HPDE6-E6E7 (cell line): Measurements from ENCODE around the gene NKX1-1.

Source experiments
- DNase-seq: peaks from one replicate; pipeline ENCODE4 v3.0.0; 2011; ENCODE audit warnings: missing footprints; ENCODE audit errors: extremely low spot score

The NKX1-1 gene

DNA sequence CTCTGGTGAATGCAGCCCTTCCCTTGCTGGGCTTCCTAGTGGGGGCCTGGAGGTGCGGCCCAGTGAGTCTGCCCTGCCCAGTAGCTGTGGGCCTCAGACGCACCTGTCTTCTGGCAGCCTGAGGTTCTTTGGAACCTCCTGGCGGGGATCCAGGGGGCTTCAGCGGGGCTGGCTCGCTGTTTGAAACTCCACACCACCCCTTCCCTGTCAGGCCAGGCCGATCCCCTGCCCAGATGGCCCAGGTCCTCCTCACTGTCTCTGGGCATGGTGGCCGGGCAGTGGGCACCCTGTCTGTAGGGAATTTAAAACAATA lies 10.7 kb upstream of the NKX1-1 start:
- DNase-seq: no peak

DNA sequence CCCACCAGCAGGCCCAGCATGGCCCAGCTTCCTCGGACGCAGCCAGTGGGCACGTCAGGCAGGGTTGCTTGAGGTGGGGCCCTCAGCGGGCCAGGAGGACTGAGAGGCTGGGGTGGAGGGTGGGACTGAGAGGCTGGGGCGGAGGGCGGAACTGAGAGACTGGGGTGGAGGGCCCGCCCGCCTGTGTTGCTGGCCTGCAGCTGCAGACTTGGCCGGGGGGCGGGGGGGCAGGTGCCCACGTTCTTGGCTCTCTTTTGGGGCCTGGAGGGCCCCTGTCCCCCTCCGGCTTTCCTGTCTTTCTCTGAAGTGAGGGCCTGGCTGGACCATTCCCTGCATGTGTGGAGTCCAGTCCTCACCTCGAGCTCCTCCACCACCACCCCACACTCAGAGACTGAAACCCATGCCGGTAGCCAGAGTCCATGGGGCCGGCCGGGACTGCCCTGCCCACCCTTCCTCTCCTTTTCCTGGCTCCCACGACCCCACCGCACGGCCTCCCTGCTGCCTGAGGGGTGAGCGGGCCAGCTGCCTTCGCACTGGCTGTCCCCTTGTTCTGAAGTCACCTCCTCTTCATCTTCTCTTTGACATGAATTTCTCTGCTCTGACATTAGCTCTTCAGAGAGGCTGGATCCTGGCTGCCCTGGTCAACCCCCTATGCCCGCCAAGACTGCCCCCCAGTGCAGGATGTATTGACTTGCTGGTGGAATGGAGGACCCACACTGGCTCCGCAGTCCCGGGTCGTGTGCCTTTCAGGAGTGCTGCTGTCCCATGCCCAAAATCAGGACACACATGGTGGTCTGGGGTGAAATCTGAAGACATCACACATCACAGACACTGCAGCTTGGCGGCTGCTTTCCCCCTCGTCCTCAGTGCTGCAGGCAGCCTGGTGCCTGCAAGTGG lies 10.1 kb upstream of the NKX1-1 start:
- DNase-seq: no peak

DNA sequence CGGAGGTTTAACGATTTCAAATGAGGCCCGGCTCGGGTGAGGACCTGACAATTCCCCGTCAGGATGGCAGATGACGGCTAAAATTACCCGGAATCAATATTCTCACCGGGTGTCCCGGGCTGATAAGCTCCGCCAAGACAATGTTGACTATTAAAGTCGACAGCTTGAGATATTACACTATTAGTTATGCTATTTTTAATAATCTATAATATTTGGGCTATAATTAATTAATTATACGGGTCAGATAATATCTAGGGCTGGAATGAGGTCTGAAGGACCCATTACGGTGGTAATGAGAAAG lies 9.4 kb upstream of the NKX1-1 start:
- DNase-seq: no peak

DNA sequence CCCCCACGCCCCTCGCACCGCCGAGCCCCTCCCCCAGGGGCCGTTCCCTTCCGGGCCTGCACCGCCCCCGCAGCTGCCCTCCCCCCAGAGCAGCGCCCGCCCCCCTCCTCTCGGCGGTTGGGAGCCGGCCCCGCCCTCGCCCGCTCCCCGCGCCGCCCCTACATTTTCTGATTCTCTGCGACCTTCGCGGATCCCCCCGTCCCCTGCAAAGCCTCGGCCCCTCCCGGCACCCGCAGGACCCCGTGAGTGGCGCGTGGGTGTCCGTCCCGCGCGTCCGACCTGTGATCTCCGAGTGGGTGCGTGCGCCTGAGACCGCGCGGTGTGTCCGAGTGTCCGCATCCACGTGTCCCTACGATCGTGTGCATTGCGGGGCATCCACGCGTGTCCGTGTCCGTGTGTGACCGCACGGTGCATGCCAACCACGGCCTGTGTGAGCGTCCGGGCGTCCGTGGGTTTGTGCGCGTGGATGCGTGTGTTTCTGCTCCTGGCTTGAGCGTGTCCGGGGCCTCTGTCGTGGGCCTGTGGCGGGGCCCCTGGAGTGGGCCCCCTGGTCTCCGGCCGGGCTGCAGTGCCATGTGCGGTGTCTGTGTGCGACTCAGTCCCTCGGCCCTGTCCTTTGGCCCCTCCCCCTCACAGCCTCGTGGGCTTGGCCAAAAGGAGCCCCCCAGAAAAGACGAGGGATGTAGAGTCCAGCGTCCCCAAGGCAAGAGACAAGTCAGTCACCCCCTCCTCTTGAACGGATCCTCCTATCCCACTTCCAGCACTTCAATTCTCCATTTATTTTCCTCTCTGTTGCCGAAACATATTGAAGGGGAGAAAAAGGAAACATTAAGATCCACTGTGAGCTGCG lies 8.8 kb upstream of the NKX1-1 start:
- DNase-seq: no peak

DNA sequence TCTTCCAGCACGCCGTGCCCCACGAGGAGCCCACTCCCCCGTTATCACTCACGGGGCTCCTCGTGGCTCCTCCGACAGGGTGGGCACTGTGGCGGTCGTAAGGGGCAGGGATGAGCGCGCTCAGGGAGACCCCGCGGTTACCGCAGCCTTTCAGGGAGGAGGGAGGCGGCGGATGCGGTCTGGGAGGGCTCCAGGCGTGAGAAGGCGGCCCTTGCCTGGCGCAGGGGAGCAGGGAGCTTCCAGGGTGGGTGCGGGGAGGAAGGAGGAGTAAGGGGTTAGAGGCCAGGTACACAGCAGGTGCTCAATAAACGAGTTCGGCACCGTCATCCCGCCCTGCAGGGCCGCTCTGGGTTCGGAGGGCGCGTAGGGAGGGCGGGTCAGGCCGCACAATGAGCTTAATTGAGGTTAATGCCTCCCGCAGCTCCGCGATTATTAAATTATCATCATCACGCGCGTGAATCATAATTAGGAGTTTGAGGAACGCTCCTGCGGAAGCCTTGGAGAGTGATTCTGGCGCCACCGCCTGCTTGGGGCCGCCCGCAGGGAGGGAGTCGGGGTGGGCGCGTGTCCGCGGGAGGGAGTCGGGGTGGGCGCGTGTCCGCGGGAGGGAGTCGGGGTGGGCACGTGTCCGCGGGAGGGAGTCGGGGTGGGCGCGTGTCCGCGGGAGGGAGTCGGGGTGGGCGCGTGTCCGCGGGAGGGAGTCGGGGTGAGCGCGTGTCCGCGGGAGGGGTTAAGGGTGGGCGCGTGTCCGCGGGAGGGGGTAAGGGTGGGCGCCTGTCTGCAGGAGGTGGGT lies 7.6 kb upstream of the NKX1-1 start:
- DNase-seq: no peak

DNA sequence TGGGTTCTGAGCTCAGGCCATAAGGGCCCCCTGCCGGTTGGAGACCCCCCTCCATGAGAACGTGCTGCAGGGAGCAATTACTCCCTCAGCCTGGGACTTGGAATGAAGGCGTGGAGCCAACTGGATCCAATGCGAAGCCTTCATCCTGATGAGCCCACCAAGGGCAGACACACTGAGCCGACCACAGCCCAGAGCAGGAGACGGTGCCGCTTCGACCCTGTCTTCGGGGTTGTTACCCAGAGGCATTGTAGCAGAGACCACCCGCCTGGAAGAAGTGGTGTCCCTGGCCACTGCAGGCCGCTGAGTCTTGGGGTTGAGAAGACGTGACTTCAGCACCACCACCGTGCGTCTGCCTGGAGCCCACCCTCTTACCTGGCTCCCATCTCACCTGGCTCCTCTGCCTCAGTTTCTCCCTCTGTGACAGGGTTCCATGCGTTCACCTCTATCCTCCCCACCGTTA lies 7.0 kb upstream of the NKX1-1 start:
- no peak for DNase-seq

DNA sequence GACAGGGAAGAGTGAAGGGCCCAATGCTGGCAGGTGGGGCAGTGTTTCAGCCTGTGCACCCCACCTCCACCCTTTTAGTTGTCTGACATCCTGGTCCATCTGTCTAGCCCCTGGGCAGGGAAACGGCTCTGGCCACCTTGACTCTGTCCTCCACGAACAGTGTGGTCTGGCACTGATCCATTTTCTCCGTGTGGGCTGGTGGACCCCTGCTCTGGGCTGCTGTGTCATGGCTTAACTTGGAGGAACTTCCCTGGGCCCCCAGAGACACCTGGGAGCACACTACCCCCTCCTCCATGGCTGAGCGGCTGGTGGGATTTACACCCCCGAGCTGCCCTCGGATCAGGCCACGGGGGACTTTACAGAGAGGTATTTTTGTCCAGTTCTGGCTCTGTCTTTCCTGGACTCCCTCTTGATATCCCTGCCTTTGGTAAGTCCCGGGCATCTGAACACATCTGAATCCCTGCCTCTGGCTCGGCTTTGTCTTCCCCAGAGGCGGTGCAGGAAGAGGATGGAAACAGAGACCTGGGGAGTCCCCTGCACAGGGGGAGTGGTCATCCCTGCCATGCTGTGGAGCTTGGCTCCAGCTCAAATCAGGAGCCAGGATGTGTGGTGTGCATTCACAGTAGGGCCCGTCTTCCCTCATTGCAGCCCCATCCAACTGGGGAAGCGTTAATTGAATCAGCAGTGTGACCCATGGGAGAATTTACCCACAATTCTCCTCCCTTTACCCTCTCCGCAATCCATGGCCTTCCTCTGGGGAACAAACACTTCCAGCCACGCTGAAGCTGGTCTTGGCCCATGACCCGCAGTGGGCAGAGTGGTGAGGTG lies 6.3 kb upstream of the NKX1-1 start:
- DNase-seq: no peak

DNA sequence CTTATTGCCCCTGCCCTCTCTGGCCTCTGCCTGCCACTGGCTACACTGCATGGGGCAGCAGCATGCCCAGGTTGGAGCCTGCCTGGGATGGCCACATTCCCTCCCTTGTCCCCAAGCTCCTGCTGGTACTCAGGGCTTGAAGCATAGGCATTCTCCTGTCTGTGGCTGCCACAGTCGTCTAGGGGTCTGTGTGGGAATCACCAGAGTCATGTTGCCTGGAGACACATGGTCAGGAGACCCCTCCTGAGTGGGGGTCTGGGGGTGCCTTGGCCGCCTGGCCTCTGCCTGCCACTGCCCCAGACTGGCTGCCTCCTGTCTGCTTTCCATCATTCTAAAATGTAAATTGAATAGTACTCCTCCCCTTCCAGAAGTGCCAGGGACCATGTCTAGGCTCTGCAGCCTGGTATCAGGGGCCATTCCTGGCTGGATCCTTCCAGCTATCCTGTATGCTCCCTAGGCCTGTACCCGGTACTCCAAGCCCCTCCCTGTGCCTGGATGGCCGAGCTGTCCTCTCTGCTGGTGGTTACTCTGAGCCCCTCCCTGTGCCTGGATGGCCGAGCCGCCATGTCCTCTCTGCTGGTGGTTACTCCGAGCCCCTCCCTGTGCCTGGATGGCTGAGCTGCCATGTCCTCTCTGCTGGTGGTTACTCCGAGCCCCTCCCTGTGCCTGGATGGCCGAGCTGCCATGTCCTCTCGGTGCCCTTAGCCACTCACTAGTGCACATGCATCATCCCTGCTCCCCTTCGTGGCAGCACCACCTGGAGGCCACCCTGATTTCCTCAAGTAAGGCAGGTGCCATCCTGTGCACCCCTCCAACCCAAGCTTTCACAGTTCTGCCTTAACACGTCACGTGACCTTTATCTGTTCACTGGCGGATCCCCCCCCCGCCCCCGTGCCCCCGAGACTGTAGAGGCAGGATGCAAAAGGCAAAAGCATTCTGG lies 5.5 kb upstream of the NKX1-1 start:
- no peak for DNase-seq

DNA sequence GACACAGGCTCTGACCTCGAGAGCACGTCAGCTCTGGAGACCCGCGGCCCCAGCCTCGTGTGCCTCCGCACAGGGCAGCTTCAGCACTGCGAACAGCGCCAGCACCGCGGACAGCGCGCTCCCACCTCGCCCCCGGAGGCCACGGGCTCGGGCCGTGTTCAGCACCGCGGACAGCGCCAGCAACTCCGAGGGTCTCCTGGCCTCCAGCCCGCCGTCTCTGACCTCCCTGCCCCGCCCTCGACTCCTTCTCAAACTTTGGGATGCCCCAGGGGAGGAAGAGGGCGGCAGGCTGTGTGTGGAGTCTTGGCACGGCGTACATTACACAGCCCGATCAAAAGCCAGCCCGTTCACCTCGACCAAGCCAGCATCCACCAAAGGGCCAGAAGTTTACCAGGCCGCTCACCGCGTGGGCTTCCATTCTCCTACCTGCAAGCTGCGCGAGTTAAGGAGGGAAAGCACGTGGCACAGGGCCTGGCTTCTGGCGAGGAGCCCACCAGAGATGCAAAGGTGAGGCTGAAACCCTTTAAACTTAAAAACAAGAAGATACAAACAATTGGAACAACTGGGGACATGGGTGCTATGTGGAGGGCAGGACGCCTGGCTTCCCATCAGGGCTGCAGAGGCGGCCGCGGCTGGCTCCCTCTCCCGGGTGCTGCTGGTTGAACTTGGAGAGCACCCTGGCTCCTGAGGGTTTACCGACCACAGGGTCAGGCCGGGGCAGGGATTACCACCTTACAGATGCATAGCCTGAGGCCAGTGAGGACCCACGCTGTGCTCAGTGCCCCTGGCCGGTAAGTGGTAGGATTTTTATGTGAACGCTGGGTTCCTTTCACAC lies 4.5 kb upstream of the NKX1-1 start:
- DNase-seq: no peak

DNA sequence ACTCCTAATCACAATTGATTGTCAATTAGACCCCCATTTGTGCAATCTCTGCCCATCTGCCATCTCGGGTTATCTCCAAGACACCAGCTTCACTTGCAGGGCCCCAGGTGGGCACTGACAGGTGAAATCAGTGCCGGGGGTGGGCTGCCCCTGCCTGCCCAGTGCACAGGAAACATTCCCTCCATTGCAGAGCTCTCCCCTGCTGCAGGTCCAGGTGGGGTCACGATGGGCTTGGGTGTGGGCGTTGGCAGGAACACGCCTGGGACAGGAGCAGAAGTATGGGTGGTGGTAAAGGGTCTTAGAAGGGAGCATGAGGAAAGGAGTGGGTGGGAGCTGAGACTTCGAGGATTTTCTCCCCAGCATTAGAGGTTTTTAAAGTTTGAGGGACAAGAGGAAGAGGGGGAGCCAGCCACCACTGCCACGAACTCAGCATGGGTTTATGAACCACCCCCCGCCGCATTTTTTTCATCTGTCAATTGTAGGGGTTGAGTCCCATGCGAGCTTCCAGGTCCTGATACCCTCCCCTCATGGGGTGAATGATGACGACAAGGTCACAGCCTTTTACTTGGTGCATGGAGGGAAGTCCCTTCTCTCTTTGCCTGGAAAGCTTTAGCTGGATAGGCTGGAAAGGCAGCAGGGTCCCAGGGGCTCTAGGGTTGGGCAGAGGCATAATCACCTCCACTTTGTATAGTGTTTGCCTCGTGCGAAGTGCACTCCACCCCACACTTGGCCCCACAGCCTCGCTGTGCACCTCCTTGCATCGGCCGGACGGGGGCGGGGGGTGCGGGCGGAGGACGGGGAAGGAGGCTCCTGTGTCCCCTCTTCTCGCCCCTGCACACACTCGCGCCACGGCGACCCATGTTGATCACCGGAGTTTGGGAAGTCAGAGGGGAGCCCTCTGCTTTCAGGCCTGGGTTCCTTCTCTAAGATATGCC lies 3.5 kb upstream of the NKX1-1 start:
- DNase-seq: no peak

DNA sequence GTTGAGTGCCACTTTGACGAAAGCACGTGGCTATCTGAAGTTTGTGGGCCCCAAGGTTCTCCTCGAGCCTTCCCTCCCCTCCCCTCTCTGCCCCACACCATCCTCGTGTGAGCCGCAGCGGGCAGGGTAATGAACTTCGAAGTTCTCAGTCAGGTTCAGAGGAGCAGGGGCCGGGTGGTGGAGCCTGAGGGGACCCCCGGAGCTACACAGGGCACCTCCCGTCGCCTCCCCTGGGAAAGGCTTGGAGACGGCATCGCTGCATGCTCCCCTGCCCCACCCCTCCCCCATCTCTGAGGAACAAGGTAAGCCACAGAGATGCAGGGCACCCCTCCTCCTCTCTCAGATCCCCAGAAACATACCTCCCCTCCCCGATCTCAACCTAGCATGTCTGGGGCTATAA lies 2.8 kb upstream of the NKX1-1 start:
- DNase-seq: no peak

DNA sequence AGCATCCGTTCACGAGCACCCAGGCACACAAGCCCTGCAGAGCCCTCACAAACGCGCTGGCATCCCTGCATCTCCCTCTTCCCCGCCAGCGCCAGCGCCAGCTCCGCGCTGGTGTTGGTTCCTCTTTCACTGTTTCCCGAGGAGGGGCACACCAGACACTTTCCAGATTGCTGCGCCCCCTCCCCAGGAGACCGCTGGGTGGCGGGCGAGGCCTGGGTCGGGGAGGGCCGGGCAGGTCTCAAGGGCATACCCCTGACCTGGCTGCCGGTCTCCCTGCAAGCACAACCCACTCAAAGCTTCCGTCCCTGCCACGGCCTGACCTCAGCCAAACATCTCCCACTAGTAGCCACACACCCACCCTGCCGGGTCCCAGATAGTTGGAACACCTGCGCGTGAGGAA lies 2.2 kb upstream of the NKX1-1 start:
- DNase-seq: no peak

DNA sequence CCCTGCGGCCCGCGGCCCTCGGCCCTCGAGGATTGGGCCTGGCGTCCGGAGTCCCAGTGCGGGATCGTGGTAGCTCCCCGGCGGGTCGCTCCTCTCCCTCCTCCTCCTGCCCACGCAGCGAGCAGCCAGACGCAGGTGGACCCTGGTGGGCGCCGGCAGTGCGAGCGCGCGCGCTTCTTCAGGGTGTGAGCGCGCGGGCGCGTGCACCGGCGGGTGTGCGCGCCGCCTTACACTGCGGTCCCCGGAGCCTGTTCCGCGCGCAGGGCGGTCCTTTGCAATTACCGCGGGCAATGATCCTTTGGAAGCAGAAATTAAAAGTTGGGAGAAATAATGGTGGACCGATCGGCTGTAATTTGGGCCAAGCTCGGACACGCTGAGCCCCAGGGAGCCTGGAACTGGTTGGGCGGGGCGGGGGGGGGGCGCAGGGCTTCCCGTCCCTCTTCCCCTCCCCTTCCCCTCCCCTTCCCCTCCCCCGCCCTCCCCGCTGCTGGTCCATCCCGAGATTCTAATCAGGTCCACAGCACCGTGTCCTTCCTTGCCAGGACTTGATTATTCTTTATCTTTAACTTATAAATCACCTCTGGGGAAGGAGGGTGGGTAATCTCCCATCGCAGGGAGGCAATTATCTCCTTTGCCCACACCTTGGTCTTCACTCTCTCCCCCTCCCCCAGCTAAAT lies 1.6 kb upstream of the NKX1-1 start:
- no peak for DNase-seq

DNA sequence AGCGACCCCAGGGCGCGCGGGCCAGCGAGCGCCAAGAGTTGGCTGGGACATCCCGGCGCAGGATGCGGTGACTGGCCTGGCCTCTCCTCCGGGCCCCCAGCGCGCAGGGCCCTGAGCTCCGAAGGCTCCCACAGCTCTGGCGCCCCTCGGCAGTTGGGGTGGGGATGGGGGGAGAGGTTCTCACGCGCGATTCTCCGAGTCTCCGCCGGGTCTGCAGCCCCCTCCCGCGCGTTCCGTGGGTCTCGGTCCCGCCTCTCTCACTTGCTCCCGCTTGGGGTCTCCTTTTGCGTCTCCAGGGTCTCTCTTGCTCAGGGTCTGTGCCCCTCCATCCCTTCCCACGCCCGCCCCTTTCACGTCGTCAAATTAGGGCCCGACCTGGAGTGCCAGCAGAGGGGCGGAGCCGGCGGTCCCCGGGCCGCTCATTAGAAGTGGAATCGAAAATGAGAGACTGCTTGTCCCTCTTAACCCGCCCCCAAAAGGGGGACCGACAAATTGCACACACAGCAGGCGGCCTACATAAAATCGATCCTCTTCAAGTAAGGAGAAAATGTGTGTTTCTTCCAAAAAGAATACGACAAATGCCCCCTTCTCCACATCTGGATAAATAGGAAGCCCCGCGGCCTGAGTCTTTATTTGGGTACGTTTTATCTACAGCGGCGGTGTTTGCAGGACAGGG lies 877 bp upstream of the NKX1-1 start:
- no peak for DNase-seq

DNA sequence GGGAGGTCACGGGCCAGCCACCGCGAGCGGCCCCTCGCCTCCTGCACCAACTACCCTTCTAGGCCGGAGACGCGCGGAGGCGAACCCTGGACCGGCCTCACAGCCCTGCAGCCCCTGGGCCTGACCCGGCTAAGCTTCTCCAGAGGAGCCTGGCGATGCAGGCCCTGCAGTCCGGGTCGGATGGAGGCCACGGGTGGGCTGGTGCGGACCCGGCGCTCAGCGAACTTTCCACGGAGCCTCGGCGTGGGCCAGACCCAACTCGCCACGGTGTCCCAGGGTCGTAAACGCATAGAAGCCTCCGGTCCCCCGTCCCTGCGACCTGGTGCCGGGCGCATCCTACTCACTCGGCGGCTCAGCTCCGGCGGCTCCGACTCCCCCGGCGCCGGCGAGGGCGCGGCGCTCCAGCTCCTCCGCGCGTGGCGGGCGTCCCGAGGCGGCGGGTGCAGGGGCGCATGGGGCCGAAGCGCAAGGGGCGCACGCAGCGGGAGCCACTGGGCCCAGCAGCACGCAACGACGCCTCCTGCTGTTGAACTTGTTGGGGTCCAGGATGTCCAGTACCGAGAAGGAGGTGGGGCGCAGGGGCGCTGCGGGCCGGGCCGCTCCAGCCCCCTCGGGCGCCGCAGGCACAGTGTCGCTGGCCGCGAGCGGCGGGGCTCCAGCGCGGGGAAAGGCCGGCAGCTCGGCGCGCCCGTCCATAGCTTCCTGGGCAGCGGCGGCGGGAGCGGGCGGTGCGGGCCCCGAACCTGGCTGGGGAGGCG lies 427 bp downstream of the NKX1-1 start:
- no peak for DNase-seq

DNA sequence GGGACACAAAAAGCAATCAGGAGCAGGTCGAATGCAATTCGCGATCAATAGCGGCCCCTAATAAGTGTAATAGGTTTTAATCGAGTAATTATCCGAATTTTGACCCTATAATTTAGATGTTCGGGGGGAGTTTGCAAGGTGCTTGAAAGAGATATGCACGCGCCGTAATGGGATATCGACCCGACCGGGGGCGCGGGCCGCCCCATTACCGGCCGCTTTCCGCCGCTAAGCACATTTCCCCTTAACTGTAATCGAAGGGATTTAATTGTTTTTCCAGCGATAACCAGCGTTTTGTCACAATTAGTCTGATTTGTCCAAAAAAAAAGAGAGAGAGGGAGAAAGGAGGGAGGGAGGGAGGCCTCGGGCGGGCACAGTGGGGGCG lies 997 bp downstream of the NKX1-1 start:
- DNase-seq: no peak
